ENCODE data around the gene PEX5. TPM values are rescaled to one million over a fixed set of nuclear protein-coding genes. Genes with fewer than 3 reads are reported as not detected.

Gene PEX5
- total RNA-seq, 4 donors from 2014 or later = 23.9 to 86.0 (median 30.3) TPM

DNA sequence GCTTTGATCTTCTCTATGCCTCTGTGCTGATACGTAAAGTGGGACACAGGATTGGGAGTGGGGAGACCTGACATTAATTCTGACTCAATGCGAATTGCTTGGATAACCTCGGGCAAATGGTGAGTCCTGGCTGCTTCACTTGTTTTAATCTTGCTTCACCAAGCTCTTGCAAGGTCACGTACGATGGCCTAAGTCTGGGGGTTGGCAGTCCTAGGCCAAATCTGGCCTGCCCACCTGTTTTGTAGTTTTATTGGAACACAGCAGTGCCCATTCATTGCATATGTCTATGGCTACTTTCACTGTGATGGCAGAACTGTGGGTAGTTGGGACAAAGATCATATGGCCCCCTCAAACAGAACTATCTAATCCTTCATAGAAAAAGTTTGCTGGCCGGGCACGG is 45.9 kb upstream of the PEX5 start:
- TF ChIP-seq, protein P1, sequence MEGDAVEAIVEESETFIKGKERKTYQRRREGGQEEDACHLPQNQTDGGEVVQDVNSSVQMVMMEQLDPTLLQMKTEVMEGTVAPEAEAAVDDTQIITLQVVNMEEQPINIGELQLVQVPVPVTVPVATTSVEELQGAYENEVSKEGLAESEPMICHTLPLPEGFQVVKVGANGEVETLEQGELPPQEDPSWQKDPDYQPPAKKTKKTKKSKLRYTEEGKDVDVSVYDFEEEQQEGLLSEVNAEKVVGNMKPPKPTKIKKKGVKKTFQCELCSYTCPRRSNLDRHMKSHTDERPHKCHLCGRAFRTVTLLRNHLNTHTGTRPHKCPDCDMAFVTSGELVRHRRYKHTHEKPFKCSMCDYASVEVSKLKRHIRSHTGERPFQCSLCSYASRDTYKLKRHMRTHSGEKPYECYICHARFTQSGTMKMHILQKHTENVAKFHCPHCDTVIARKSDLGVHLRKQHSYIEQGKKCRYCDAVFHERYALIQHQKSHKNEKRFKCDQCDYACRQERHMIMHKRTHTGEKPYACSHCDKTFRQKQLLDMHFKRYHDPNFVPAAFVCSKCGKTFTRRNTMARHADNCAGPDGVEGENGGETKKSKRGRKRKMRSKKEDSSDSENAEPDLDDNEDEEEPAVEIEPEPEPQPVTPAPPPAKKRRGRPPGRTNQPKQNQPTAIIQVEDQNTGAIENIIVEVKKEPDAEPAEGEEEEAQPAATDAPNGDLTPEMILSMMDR (IDR thresholded peaks at IDR 0.05) = no peak
- TF ChIP-seq EP300 (IDR thresholded peaks at IDR 0.05; ENCODE audit: low read depth) = no peak
- no peak for TF ChIP-seq POLR2AphosphoS5 (IDR thresholded peaks at IDR 0.05)
- no peak for TF ChIP-seq POLR2A (IDR thresholded peaks at IDR 0.05)
- no peaks in the 10 kb centered on the region for H3K27me3 ChIP-seq
- no peak for DNase-seq
- intact Hi-C loops (cut with DNase I; ENCODE audit: low total_unique reads) (no loop called here), in situ Hi-C loops (cut with MboI; ENCODE audit: low pct_ligation_motif_present in 1 of 4, low pct_unique_long_range_greater_than_20kb in 1 of 4, low sequenced_read_pairs in 3 of 4) (no loop called here)
- H3K4me3 ChIP-seq = no peak overlapping the region
- WGBS, 2 donors (ENCODE audit: low coverage in 1 of 2) = 96% methylated on average over 7 of the region's 7 CpGs; no CpG with 5 or more reads in 1 of the 2 donors
- no peaks in the 10 kb centered on the region for H3K36me3 ChIP-seq
- H3K27ac ChIP-seq = no peak overlapping the region
- H3K9me3 ChIP-seq = no peaks in the 10 kb centered on the region
- H3K4me1 ChIP-seq = no peaks in the 10 kb centered on the region

DNA sequence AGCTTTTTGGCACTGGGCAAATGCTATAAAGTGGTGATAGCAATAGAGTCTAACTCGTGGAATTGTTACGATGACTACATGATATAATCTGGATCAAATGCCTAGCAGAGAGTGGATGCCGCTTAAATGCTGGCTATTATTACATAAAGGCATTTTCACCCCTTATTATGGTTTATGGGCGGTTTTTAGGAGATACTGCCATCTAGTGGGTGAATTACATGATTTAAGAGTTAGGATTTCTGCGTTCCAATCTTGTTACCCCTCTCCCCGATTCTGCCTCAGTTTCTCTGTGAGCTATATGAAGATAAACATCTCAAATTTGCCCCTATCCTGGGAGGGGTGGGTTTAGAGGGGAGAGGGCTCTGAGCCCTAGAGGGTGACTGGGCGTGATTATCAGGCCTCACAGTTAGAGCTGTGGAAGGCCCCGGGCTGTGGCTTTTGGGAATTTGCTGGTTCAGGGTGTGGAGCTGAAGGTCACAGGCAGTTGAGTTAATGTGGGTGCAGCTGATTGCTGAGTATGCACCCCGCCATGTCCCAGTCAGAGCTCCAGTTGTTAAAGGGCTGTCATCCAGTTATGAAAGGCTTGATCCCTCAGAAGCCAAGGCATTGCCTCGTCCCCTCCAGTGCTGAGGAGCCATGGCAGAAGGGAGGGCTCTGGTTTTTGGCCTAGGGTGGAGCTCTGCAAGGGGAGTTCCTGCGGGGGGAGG is 44.9 kb upstream of the PEX5 start:
- no peaks in the 10 kb centered on the region for H3K36me3 ChIP-seq
- H3K9me3 ChIP-seq = no peaks in the 10 kb centered on the region
- in situ Hi-C loops (cut with MboI; ENCODE audit: low pct_ligation_motif_present in 1 of 4, low pct_unique_long_range_greater_than_20kb in 1 of 4, low sequenced_read_pairs in 3 of 4) = no loop called here
- H3K4me3 ChIP-seq = no peak overlapping the region
- DNase-seq = no peak
- no peak overlapping the region for H3K27ac ChIP-seq
- no peaks in the 10 kb centered on the region for H3K27me3 ChIP-seq
- 14 to 54% methylated on average over 5 to 11 of the region's 11 CpGs for WGBS, 2 donors (ENCODE audit: low coverage in 1 of 2)
- TF ChIP-seq POLR2AphosphoS5 (IDR thresholded peaks at IDR 0.05) = no peak
- TF ChIP-seq, protein P1 (IDR thresholded peaks at IDR 0.05) = peak; percentile 31 to 55 (median 50)
- no peaks in the 10 kb centered on the region for H3K4me1 ChIP-seq
- intact Hi-C loops (cut with DNase I; ENCODE audit: low total_unique reads) = no loop called here

DNA sequence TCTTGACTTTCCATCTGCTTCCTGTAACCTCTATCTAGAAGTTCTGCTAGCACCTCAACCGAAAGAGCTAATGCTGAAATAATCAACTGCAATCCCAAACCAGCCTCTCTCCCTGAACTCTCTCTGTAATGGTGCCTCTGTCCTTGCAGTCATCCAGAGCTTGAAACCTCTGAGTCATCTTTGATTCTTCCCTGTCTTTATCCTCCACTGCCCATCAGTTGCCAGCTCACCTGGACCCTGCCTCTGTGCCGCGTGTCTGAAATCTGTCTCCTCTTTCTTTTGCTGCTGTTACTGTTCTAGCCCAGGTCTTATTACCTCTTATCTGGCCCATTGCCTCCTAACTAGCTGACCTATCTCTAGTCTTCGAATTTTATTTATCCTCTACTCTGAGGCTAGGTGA is 43.8 kb upstream of the PEX5 start:
- H3K4me1 ChIP-seq = no peaks in the 10 kb centered on the region
- H3K36me3 ChIP-seq = no peaks in the 10 kb centered on the region
- H3K4me3 ChIP-seq = no peak overlapping the region
- in situ Hi-C loops (cut with MboI; ENCODE audit: low pct_ligation_motif_present in 1 of 4, low pct_unique_long_range_greater_than_20kb in 1 of 4, low sequenced_read_pairs in 3 of 4) (no loop called here), intact Hi-C loops (cut with DNase I; ENCODE audit: low total_unique reads) (no loop called here)
- no peak for TF ChIP-seq POLR2AphosphoS5 (IDR thresholded peaks at IDR 0.05)
- no peak for TF ChIP-seq POLR2A (IDR thresholded peaks at IDR 0.05)
- TF ChIP-seq, protein P1 (IDR thresholded peaks at IDR 0.05) = no peak
- no peak for TF ChIP-seq EP300 (IDR thresholded peaks at IDR 0.05; ENCODE audit: low read depth)
- H3K27ac ChIP-seq = no peak overlapping the region
- H3K9me3 ChIP-seq = no peaks in the 10 kb centered on the region
- 65 to 68% methylated on average over 4 of the region's 4 CpGs for WGBS, 2 donors (ENCODE audit: low coverage in 1 of 2)
- H3K27me3 ChIP-seq = no peaks in the 10 kb centered on the region
- no peak for DNase-seq

DNA sequence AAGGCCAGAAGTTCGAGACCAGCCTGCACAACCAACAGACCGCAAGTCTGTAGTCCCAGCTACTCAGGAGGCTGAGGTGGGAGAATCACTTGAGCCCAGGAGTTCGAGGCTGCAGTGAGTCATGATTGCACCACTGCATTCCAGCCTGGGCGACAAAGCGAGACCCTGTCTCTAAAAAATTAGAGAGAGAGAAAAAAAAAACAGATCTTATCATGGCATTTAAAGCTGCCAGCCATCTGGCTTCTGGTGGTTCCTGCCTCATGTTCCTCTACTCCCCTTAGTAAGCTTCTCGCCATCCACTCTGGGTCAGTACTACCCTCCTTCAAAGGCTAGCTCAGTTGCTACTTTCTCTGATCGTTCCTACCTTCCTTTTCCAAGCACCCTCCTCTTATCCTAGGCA is 43.3 kb upstream of the PEX5 start:
- WGBS, 2 donors (ENCODE audit: low coverage in 1 of 2) = 94 to 100% methylated on average over 6 to 7 of the region's 7 CpGs
- no peaks in the 10 kb centered on the region for H3K36me3 ChIP-seq
- no peak overlapping the region for H3K4me3 ChIP-seq
- intact Hi-C loops (cut with DNase I; ENCODE audit: low total_unique reads) (no loop called here), in situ Hi-C loops (cut with MboI; ENCODE audit: low pct_ligation_motif_present in 1 of 4, low pct_unique_long_range_greater_than_20kb in 1 of 4, low sequenced_read_pairs in 3 of 4) (no loop called here)
- H3K9me3 ChIP-seq = no peaks in the 10 kb centered on the region
- DNase-seq = no peak
- no peaks in the 10 kb centered on the region for H3K4me1 ChIP-seq
- no peaks in the 10 kb centered on the region for H3K27me3 ChIP-seq
- TF ChIP-seq POLR2AphosphoS5 (IDR thresholded peaks at IDR 0.05) = no peak
- no peak for TF ChIP-seq EP300 (IDR thresholded peaks at IDR 0.05; ENCODE audit: low read depth)
- TF ChIP-seq, protein P1 (IDR thresholded peaks at IDR 0.05) = no peak
- no peak for TF ChIP-seq POLR2A (IDR thresholded peaks at IDR 0.05)
- no peak overlapping the region for H3K27ac ChIP-seq

Data from transverse colon (tissue), 4 donors.